ENCODE results near the gene RCAN1. TPM values are rescaled to one million over a fixed set of nuclear protein-coding genes. Genes with fewer than 3 reads are reported as not detected.

Gene RCAN1
- total RNA-seq, 5 donors from 2014 or later (not counting 1 experiment from before 2014, with no cell fraction given), result 5.2 to 8.2 (median 5.8) TPM

- Histone ChIP-seq H3K9me3 (no peaks in the 10 kb centered on the region), H3K27me3 (replicated peaks in 1 of 2; ENCODE audit: control insufficient read depth in 2 of 2, extremely low read depth in 1 of 2, insufficient read depth in 2 of 2, low read length in 1 of 2) (peaks cover 0 to 12% of the 10 kb centered on the region in 2 experiments), H3K27ac (ENCODE audit: low read length) (no peak overlapping the region), H3K36me3 (ENCODE audit: control insufficient read depth in 2 of 2, extremely low read depth in 1 of 2, insufficient read depth in 1 of 2, low read length in 1 of 2) (no peaks in the 10 kb centered on the region), H3K4me1 (ENCODE audit: control insufficient read depth in 1 of 2, extremely low read depth in 1 of 2, insufficient read depth in 2 of 2, low read length in 2 of 2) (peaks cover 0 to 6% of the 10 kb centered on the region in 2 experiments), H3K4me3 (ENCODE audit: control insufficient read depth in 1 of 2, extremely low read depth in 1 of 2, low read length in 1 of 2) (no peak overlapping the region)
- H3K27me3 Mint-ChIP-seq, result peaks cover 7 to 8% of the 10 kb centered on the region in 2 donors
- H3K4me1 Mint-ChIP-seq, result peaks cover 16 to 18% (median 18%) of the 10 kb centered on the region in 3 donors
- DNase-seq (no peak), ATAC-seq (replicated peaks in 1 of 4) (no peak)
- ChIA-PET CTCF (no interaction called here), POLR2A (no interaction called here)
- no peak overlapping the region for H3K4me3 Mint-ChIP-seq
- H3K9me3 Mint-ChIP-seq, result no peaks in the 10 kb centered on the region
- H3K27ac Mint-ChIP-seq, result peak overlapping the region in 1 of 2 donors; percentile 34
- no peaks in the 10 kb centered on the region for H3K36me3 Mint-ChIP-seq
- no CpG with 5 or more reads among the region's 1 CpG for WGBS (ENCODE audit: insufficient coverage)
Measured at GRCh38 chr21:34639250-34639649, 24.3 kb upstream of the RCAN1 start.

DNA sequence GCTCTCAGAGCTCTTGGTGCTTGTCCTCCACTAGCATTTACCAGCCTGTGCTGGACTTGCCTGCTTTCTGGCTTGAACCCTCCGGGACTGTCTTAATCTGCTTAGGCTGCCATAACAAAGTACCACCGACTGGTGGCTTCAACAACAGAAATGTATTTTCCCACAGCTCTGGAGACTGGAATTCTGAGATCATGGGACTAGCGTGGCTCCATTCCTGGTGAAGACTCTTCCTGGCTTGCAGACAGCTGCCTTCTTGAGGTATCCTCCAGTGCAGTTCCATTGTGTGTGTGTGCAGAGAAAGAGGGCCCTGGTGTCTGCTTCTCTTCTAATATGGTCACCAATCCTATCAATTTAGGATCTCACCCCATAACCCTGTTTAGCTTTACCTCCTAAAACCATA is 22.0 kb upstream of the RCAN1 start:
- WGBS (ENCODE audit: insufficient coverage), result 100% methylated on average over 3 of the region's 3 CpGs
- Mint-ChIP-seq H3K4me1 (peaks cover 16 to 18% (median 18%) of the 10 kb centered on the region in 3 donors), H3K9me3 (no peaks in the 10 kb centered on the region), H3K4me3 (no peak overlapping the region), H3K36me3 (no peaks in the 10 kb centered on the region), H3K27ac (no peak overlapping the region), H3K27me3 (peaks cover 10 to 11% of the 10 kb centered on the region in 2 donors)
- POLR2A ChIA-PET, result no interaction called here
- no peak for DNase-seq
- Histone ChIP-seq H3K4me1 (ENCODE audit: control insufficient read depth in 1 of 2, extremely low read depth in 1 of 2, insufficient read depth in 2 of 2, low read length in 2 of 2) (peaks cover 0 to 6% of the 10 kb centered on the region in 2 experiments), H3K27me3 (replicated peaks in 1 of 2; ENCODE audit: control insufficient read depth in 2 of 2, extremely low read depth in 1 of 2, insufficient read depth in 2 of 2, low read length in 1 of 2) (peaks cover 0 to 17% of the 10 kb centered on the region in 2 experiments), H3K9me3 (no peaks in the 10 kb centered on the region), H3K36me3 (ENCODE audit: control insufficient read depth in 2 of 2, extremely low read depth in 1 of 2, insufficient read depth in 1 of 2, low read length in 1 of 2) (no peaks in the 10 kb centered on the region), H3K27ac (ENCODE audit: low read length) (no peak overlapping the region), H3K4me3 (ENCODE audit: control insufficient read depth in 1 of 2, extremely low read depth in 1 of 2, low read length in 1 of 2) (no peak overlapping the region)
- CTCF ChIA-PET, result interaction anchor here in 1 of 2 donors (0.7 kb wide), 1 partner anchor 131 kb away, joined by 3 read pairs; no protein-coding TSS in a partner anchor
- ATAC-seq (replicated peaks in 1 of 4), result no peak

GRCh38 chr21:34635307-34635706 is 20.4 kb upstream of the RCAN1 start:
- no peak overlapping the region for H3K4me3 ChIP-seq (ENCODE audit: control insufficient read depth in 1 of 2, extremely low read depth in 1 of 2, low read length in 1 of 2)
- H3K4me1 ChIP-seq (ENCODE audit: control insufficient read depth in 1 of 2, extremely low read depth in 1 of 2, insufficient read depth in 2 of 2, low read length in 2 of 2), result no peaks in the 10 kb centered on the region
- POLR2A ChIA-PET, result no interaction called here
- peaks cover 10 to 11% of the 10 kb centered on the region in 2 donors for H3K27me3 Mint-ChIP-seq
- peaks cover 0 to 20% of the 10 kb centered on the region in 2 experiments for H3K27me3 ChIP-seq (replicated peaks in 1 of 2; ENCODE audit: control insufficient read depth in 2 of 2, extremely low read depth in 1 of 2, insufficient read depth in 2 of 2, low read length in 1 of 2)
- DNase-seq, result peak in 3 of 35 experiments; percentile 11 to 18 (median 17)
- H3K4me1 Mint-ChIP-seq, result peaks cover 9 to 11% (median 10%) of the 10 kb centered on the region in 3 donors
- no peak overlapping the region for H3K27ac ChIP-seq (ENCODE audit: low read length)
- no peak for ATAC-seq (replicated peaks in 1 of 4)
- H3K36me3 ChIP-seq (ENCODE audit: control insufficient read depth in 2 of 2, extremely low read depth in 1 of 2, insufficient read depth in 1 of 2, low read length in 1 of 2), result no peaks in the 10 kb centered on the region
- H3K9me3 ChIP-seq, result no peaks in the 10 kb centered on the region
- no peak overlapping the region for H3K4me3 Mint-ChIP-seq
- 87% methylated on average over 3 of the region's 3 CpGs for WGBS (ENCODE audit: insufficient coverage)
- H3K27ac Mint-ChIP-seq, result no peak overlapping the region
- CTCF ChIA-PET, result no interaction called here
- H3K9me3 Mint-ChIP-seq, result no peaks in the 10 kb centered on the region
- H3K36me3 Mint-ChIP-seq, result no peaks in the 10 kb centered on the region

GRCh38 chr21:34632498-34632897 is 17.6 kb upstream of the RCAN1 start:
- POLR2A ChIA-PET, result no interaction called here
- Mint-ChIP-seq H3K27ac (no peak overlapping the region), H3K9me3 (no peaks in the 10 kb centered on the region), H3K36me3 (no peaks in the 10 kb centered on the region), H3K27me3 (peaks cover 10 to 11% of the 10 kb centered on the region in 2 donors), H3K4me1 (no peaks in the 10 kb centered on the region), H3K4me3 (no peak overlapping the region)
- ATAC-seq (replicated peaks in 1 of 4) (no peak), DNase-seq (no peak)
- no peaks in the 10 kb centered on the region for H3K4me1 ChIP-seq (ENCODE audit: control insufficient read depth in 1 of 2, extremely low read depth in 1 of 2, insufficient read depth in 2 of 2, low read length in 2 of 2)
- H3K36me3 ChIP-seq (ENCODE audit: control insufficient read depth in 2 of 2, extremely low read depth in 1 of 2, insufficient read depth in 1 of 2, low read length in 1 of 2), result no peaks in the 10 kb centered on the region
- H3K9me3 ChIP-seq, result no peaks in the 10 kb centered on the region
- peaks cover 0 to 20% of the 10 kb centered on the region in 2 experiments for H3K27me3 ChIP-seq (replicated peaks in 1 of 2; ENCODE audit: control insufficient read depth in 2 of 2, extremely low read depth in 1 of 2, insufficient read depth in 2 of 2, low read length in 1 of 2)
- H3K4me3 ChIP-seq (ENCODE audit: control insufficient read depth in 1 of 2, extremely low read depth in 1 of 2, low read length in 1 of 2), result no peak overlapping the region
- CTCF ChIA-PET, result interaction anchor here in 1 of 2 donors (1.1 to 2.2 kb wide), 3 partner anchors 41 to 270 kb away, joined by 3 to 12 read pairs (median 3); no protein-coding TSS in a partner anchor
- H3K27ac ChIP-seq (ENCODE audit: low read length), result no peak overlapping the region
- 40% methylated on average over 1 of the region's 4 CpGs for WGBS (ENCODE audit: insufficient coverage)

GRCh38 chr21:34630536-34631143 is 15.7 kb upstream of the RCAN1 start:
- Mint-ChIP-seq H3K27me3 (peaks cover 17 to 18% of the 10 kb centered on the region in 2 donors), H3K27ac (no peak overlapping the region), H3K4me3 (no peak overlapping the region), H3K4me1 (no peaks in the 10 kb centered on the region), H3K36me3 (no peaks in the 10 kb centered on the region), H3K9me3 (no peaks in the 10 kb centered on the region)
- DNase-seq (peak in 13 of 35 experiments; percentile 5 to 77 (median 20)), ATAC-seq (replicated peaks in 1 of 4) (peak; percentile 48 to 75 (median 64))
- Histone ChIP-seq H3K9me3 (no peaks in the 10 kb centered on the region), H3K27ac (ENCODE audit: low read length) (no peak overlapping the region), H3K36me3 (ENCODE audit: control insufficient read depth in 2 of 2, extremely low read depth in 1 of 2, insufficient read depth in 1 of 2, low read length in 1 of 2) (no peaks in the 10 kb centered on the region), H3K27me3 (replicated peaks in 1 of 2; ENCODE audit: control insufficient read depth in 2 of 2, extremely low read depth in 1 of 2, insufficient read depth in 2 of 2, low read length in 1 of 2) (peaks cover 0 to 24% of the 10 kb centered on the region in 2 experiments), H3K4me1 (ENCODE audit: control insufficient read depth in 1 of 2, extremely low read depth in 1 of 2, insufficient read depth in 2 of 2, low read length in 2 of 2) (no peaks in the 10 kb centered on the region), H3K4me3 (ENCODE audit: control insufficient read depth in 1 of 2, extremely low read depth in 1 of 2, low read length in 1 of 2) (no peak overlapping the region)
- POLR2A ChIA-PET, result no interaction called here
- CTCF ChIA-PET, result interaction anchor here in 1 of 2 donors (0.6 to 2.2 kb wide), 4 partner anchors 14 to 693 kb away, joined by 3 to 12 read pairs (median 6); no protein-coding TSS in a partner anchor
- 40% methylated on average over 4 of the region's 6 CpGs for WGBS (ENCODE audit: insufficient coverage)

DNA sequence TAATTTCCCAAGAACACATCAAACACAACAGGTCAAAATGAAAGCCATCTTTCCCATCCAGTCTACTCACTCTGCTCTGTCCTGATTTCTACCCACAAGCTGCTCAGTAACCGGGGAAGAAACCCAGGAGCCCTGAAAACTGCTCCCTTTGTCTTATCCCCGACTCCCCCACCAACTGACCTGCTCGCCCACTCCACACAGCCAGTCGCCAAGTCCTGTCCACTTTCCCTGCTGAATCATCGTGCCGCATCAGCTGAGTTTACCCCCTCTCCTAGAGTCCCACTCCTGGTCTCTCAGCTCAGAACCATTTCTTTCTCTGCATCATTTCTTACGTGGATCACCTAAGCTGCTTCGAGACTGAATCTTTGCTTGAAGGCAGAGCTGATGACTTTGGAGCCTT is 11.2 kb upstream of the RCAN1 start:
- Mint-ChIP-seq H3K4me1 (no peaks in the 10 kb centered on the region), H3K4me3 (no peak overlapping the region), H3K36me3 (no peaks in the 10 kb centered on the region), H3K27me3 (peaks cover 23 to 37% of the 10 kb centered on the region in 2 donors), H3K27ac (no peak overlapping the region), H3K9me3 (no peaks in the 10 kb centered on the region)
- no peak overlapping the region for H3K27ac ChIP-seq (ENCODE audit: low read length)
- no peaks in the 10 kb centered on the region for H3K9me3 ChIP-seq
- ChIA-PET CTCF (interaction anchor here in 1 of 2 donors (0.5 kb wide), 1 partner anchor 967 kb away, joined by 4 read pairs; no protein-coding TSS in a partner anchor), POLR2A (no interaction called here)
- peaks cover 0 to 23% of the 10 kb centered on the region in 2 experiments for H3K27me3 ChIP-seq (replicated peaks in 1 of 2; ENCODE audit: control insufficient read depth in 2 of 2, extremely low read depth in 1 of 2, insufficient read depth in 2 of 2, low read length in 1 of 2)
- DNase-seq, result no peak
- no peaks in the 10 kb centered on the region for H3K4me1 ChIP-seq (ENCODE audit: control insufficient read depth in 1 of 2, extremely low read depth in 1 of 2, insufficient read depth in 2 of 2, low read length in 2 of 2)
- H3K36me3 ChIP-seq (ENCODE audit: control insufficient read depth in 2 of 2, extremely low read depth in 1 of 2, insufficient read depth in 1 of 2, low read length in 1 of 2), result no peaks in the 10 kb centered on the region
- no peak for ATAC-seq (replicated peaks in 1 of 4)
- no peak overlapping the region for H3K4me3 ChIP-seq (ENCODE audit: control insufficient read depth in 1 of 2, extremely low read depth in 1 of 2, low read length in 1 of 2)
- whole genome bisulfite sequencing (ENCODE audit: insufficient coverage), result 87% methylated on average over 8 of the region's 8 CpGs
